Measurements from ENCODE around the gene NFKB2. TPM values are rescaled to one million over a fixed set of nuclear protein-coding genes. Genes with fewer than 3 reads are reported as not detected.

Gene NFKB2
- total RNA-seq, 2 donors from 2014 or later, result 28.7 to 45.2 TPM

- peak within 1 kb of the TSS; percentile 88 for H3K4me3 Mint-ChIP-seq
- H3K27ac Mint-ChIP-seq, result peak within 1 kb of the TSS; percentile 97
- Histone ChIP-seq H3K4me3 (ENCODE audit: low read length) (peak within 1 kb of the TSS; percentile 94), H3K4me1 (ENCODE audit: control insufficient read depth, insufficient read depth, low read length) (peaks cover 10% of the 10 kb centered on the region), H3K27ac (ENCODE audit: low read depth, low read length) (peak within 1 kb of the TSS; percentile 47), H3K9ac (ENCODE audit: extremely low read depth, low read length, poor library complexity, severe bottlenecking) (peak within 1 kb of the TSS; percentile 3), H3K27me3 (ENCODE audit: control insufficient read depth, insufficient read depth, low read length, poor library complexity, severe bottlenecking) (peaks cover 14% of the 10 kb centered on the region), H3K9me3 (ENCODE audit: control insufficient read depth, low read length) (no peaks in the 10 kb centered on the region), H3K36me3 (ENCODE audit: control insufficient read depth, insufficient read depth, low read length) (peaks cover 16% of the 10 kb centered on the region)
- H3K9me3 Mint-ChIP-seq, result no peaks in the 10 kb centered on the region
- DNase-seq, result peak; percentile 99
- TF ChIP-seq CTCF (conservative IDR thresholded peaks at IDR 0.05), result no peak
- H3K27me3 Mint-ChIP-seq (ENCODE audit: insufficient read depth), result peaks cover 16% of the 10 kb centered on the region
- peaks cover 15% of the 10 kb centered on the region for H3K4me1 Mint-ChIP-seq
- WGBS, 2 experiments (ENCODE audit: insufficient coverage in 1 of 2, insufficient read length in 1 of 2), result 0% methylated on average over 51 to 66 of the region's 66 CpGs
- peaks cover 13% of the 10 kb centered on the region for H3K36me3 Mint-ChIP-seq (ENCODE audit: low read depth)
Observed at GRCh38 chr10:102420714-102421506, 25.4 kb downstream of the NFKB2 start, which contains the start of gene FBXL15. Gene FBXL15, plus strand, starts transcription at chr10:102420836. Its CDS starts 294 bp downstream, at chr10:102421130.

GRCh38 chr10:102421507-102421756 lies 25.9 kb downstream of the NFKB2 start:
- peaks cover 15% of the 10 kb centered on the region for H3K36me3 Mint-ChIP-seq (ENCODE audit: low read depth)
- no peak for TF ChIP-seq CTCF (conservative IDR thresholded peaks at IDR 0.05)
- no peak for DNase-seq
- peak overlapping the region; percentile 88 for H3K4me3 Mint-ChIP-seq
- 0 to 1% methylated on average over 4 to 14 of the region's 14 CpGs for WGBS, 2 experiments (ENCODE audit: insufficient coverage in 1 of 2, insufficient read length in 1 of 2)
- Histone ChIP-seq H3K27ac (ENCODE audit: low read depth, low read length) (no peak overlapping the region), H3K4me3 (ENCODE audit: low read length) (peak overlapping the region; percentile 94), H3K4me1 (ENCODE audit: control insufficient read depth, insufficient read depth, low read length) (peaks cover 10% of the 10 kb centered on the region), H3K9me3 (ENCODE audit: control insufficient read depth, low read length) (no peaks in the 10 kb centered on the region), H3K36me3 (ENCODE audit: control insufficient read depth, insufficient read depth, low read length) (peaks cover 16% of the 10 kb centered on the region), H3K27me3 (ENCODE audit: control insufficient read depth, insufficient read depth, low read length, poor library complexity, severe bottlenecking) (peaks cover 14% of the 10 kb centered on the region), H3K9ac (ENCODE audit: extremely low read depth, low read length, poor library complexity, severe bottlenecking) (no peak overlapping the region)
- no peak overlapping the region for H3K27ac Mint-ChIP-seq
- H3K4me1 Mint-ChIP-seq, result peaks cover 15% of the 10 kb centered on the region
- peaks cover 15% of the 10 kb centered on the region for H3K27me3 Mint-ChIP-seq (ENCODE audit: insufficient read depth)
- no peaks in the 10 kb centered on the region for H3K9me3 Mint-ChIP-seq

GRCh38 chr10:102421757-102422512 lies 26.4 kb downstream of the NFKB2 start:
- H3K27ac ChIP-seq (ENCODE audit: low read depth, low read length), result no peak overlapping the region

More at GRCh38 chr10:102421757-102422512, 26.4 kb downstream of the NFKB2 start:
- peaks cover 14% of the 10 kb centered on the region for H3K27me3 ChIP-seq (ENCODE audit: control insufficient read depth, insufficient read depth, low read length, poor library complexity, severe bottlenecking)
- H3K9ac ChIP-seq (ENCODE audit: extremely low read depth, low read length, poor library complexity, severe bottlenecking), result no peak overlapping the region
- DNase-seq, result peak; percentile 82
- Mint-ChIP-seq H3K36me3 (ENCODE audit: low read depth) (peaks cover 15% of the 10 kb centered on the region), H3K27ac (no peak overlapping the region), H3K4me1 (peaks cover 15% of the 10 kb centered on the region), H3K27me3 (ENCODE audit: insufficient read depth) (peaks cover 15% of the 10 kb centered on the region), H3K4me3 (peak overlapping the region; percentile 88), H3K9me3 (no peaks in the 10 kb centered on the region)
- 1 to 4% methylated on average over 26 to 62 of the region's 62 CpGs for WGBS, 2 experiments (ENCODE audit: insufficient coverage in 1 of 2, insufficient read length in 1 of 2)
- TF ChIP-seq CTCF (conservative IDR thresholded peaks at IDR 0.05), result no peak
- no peaks in the 10 kb centered on the region for H3K9me3 ChIP-seq (ENCODE audit: control insufficient read depth, low read length)
- peaks cover 16% of the 10 kb centered on the region for H3K36me3 ChIP-seq (ENCODE audit: control insufficient read depth, insufficient read depth, low read length)
- H3K4me3 ChIP-seq (ENCODE audit: low read length), result peak overlapping the region; percentile 94
- peaks cover 10% of the 10 kb centered on the region for H3K4me1 ChIP-seq (ENCODE audit: control insufficient read depth, insufficient read depth, low read length)
